A172 (cell line): ENCODE measurements around the gene PARG. TPM values are rescaled to one million over a fixed set of nuclear protein-coding genes. Genes with fewer than 3 reads are reported as not detected.
A peak's percentile ranks its signal among the peaks of the same experiment; 100 is the strongest.
"Not testable (repeated sequence)": the region's sequence is repeated elsewhere in the genome, so short reads cannot be mapped to it uniquely, and the experiment has no call there.

Source experiments
- DNase-seq: peaks from one replicate; pipeline ENCODE4 v3.0.0-alpha.2; 2015; ENCODE audit warnings: low spot score
- total RNA-seq: library from RNA; depleted of rRNA; stranded (reverse); fragments of >200 nt; shearing (Covaris generic); gene quantifications from 2 replicates; pipeline ENCODE4 v1.2.3, GENCODE V29; 2014; rRNA removed

Gene PARG
- 29.8 and 54.5 TPM in 2 replicates for total RNA-seq

DNA sequence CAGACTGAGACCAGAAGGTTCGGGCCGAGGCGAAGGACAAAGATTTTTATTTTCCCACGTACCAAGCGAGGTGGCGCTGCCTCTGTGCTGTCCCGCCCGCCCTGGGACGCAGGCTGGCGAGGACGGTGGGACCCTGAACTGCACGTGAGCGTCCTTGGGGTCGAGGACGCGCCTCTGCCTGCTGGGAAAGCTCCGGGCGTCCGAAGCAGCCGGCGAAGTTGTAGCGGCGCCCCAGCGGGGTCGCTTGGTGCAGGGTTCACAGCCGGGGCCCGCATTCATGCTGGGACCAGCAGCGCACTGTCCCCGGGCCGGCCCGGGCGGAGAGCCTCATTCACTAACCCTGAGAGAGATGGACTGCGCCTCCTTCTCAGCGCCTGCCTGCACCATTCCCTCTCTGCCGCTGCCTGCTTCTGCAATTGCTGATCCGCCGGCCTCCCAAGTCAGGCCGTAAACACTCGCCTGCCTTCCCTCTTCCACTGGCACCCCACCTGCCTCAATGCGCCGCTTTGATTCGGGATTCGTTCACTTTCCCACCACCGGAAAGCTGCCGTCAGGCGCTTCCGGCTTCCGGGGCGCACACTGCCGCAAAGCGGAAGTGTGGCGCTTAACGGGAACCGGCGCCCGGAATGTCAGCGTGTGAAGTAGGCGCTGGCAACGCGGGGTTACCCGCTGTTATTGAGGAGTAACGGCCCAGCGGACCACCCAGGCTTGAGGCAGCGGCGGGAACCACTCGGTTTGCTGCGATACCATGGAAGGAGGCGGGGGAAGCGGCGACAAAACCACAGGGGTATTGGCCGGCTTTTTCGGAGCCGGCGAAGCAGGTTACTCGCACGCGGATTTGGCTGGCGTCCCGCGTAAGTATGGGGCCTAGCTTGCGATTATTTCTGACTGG is at the start of gene PARG, which contains the start of gene TIMM23B:
Gene PARG (minus strand): TSS at position 581 of the 892 bp plus-strand sequence. CDS start 302 bp downstream, at position 279.
Gene TIMM23B (plus strand): TSS at position 607 of the 892 bp plus-strand sequence. CDS start 142 bp downstream, at position 749.
- DNase-seq = peak; percentile 53

DNA sequence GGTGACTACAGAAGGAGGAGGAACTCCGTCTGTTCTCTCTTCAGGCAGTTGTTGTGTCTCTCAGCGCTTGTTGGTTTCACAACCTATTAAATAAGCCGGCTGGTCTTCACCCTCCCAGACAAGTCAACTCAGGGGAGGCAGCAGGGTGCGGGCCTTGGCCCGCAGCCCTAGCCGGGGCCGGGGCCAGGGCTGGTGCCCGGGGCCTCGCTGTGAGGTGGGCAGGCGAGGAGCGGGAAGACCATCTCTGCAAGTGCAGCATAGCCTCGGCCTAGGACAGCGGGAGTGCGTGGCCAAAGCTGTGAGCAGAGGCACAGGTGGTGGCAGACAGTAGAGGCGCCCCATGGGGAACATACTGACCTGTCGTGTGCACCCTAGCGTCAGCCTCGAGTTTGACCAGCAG is 46.5 kb upstream of the PARG start, which contains the start of gene AGAP6:
Gene AGAP6 (plus strand): TSS at position 31 of the 400 bp plus-strand sequence. CDS start 310 bp downstream, at position 341.
- not testable (repeated sequence) for DNase-seq

DNA sequence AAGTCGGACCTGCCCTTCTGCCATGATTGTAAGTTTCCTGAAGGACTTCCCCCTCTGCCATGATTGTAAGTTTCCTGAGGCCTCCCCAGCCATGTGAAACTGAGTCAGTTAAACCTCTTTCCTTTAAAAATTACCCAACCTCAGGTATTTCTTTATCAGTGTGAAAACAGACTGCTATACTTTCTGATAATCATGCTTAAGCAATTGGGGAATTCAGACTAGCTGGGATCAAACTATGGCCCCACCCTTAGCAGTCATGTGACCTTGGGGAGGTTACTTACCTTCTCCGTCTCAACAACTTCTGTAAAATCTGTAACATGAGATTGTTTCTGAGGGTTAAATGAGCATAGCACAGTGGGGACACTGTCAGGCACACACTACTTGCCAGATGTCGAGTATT is 45.4 kb upstream of the PARG start:
- DNase-seq = not testable (repeated sequence)

DNA sequence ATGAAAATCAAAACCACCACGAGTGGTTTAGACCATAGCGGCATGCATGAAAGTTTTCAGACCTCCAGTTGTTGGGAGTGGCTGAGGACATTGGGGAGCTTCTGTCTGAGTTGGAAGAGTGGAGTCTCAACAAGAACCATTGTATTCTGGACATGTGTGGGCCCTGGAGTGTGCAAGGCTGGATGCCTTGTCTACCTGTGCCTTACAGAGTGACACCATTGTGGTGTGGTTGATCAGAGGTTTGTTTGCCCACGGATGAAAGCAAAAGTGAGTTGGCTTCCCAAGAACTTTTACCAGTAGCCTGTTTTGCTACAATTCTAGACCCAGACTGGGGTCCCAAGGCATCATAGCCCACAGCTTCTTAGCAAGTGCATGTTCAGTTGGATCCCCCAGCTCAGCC is 35.9 kb upstream of the PARG start:
- DNase-seq = not testable (repeated sequence)

DNA sequence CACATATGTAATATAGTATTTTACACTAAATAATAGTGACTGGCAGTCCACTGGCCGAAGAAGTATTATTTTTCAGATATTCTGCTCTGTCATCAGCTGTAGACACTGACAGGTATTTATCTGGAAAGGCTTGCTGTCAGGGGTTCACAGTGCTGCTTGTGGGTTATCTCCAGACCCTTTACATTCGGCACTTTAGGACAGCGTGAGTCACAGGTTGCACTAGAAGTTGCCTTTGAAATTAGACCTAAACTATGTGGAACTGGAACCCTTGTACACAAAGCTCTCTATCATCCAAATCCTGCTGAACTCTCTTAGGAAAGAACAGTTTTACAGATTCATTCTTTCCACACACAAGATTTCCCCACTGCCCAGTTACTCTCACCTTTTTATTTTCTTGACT is 30.3 kb upstream of the PARG start:
- DNase-seq = not testable (repeated sequence)

DNA sequence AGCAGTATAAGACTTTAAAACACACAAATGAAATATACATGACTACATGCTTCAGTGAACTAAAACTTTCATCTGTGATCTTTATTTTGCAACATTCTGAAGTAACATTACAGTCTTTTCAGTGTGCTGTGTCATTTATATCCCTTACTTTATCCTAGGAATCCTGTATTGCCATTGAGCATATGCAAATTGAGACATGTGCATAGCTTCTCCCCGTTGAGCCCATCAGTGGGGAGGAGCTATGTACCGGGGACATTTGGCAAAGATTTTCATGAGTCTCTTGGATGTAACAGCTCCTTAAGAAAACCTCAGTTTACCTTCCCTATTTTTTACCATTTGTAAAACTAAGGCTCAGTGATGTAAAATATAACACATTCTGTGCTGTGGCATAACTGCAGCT is 29.6 kb upstream of the PARG start:
- DNase-seq = not testable (repeated sequence)

DNA sequence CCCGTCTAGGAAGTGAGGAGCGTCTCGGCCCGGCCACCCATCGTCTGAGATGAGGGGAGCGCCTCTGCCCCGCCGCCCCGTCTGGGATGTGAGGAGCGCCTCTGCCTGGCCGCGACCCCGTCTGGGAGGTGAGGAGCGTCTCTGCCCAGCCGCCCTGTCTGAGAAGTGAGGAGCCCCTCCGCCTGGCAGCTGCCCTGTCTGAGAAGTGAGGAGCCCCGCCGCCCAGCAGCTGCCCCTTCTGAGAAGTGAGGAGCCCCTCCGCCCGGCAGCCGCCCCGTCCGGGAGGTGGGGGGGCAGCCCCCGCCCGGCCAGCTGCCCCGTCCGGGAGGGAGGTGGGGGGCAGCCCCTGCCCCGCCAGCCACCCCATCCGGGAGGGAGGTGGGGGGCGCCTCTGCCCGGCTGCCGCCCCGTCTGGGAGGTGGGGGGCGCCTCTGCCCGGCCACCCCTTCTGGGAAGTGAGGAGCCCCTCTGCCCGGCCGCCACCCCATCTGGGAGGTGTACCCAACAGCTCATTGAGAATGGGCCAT is 28.6 kb upstream of the PARG start:
- DNase-seq = not testable (repeated sequence)

DNA sequence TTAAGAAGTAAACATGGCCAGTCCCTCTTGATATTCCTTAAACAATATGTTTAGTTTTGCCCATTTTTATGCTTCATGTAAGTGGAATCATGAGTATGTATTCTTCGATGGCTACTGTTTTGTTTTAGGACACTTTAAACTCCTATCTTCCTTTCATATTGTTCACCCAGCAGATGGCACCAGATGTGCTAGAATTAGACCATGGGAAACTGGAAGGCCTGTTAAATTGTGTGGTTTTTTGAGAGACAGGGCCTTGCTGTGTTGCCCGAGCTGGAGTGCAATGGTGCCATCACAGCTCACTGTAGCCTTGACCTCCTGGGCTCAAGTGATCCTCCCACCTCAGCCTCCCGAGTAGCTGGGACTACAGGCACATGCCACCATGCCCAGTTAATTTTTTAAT is 11.3 kb upstream of the PARG start:
- not testable (repeated sequence) for DNase-seq

DNA sequence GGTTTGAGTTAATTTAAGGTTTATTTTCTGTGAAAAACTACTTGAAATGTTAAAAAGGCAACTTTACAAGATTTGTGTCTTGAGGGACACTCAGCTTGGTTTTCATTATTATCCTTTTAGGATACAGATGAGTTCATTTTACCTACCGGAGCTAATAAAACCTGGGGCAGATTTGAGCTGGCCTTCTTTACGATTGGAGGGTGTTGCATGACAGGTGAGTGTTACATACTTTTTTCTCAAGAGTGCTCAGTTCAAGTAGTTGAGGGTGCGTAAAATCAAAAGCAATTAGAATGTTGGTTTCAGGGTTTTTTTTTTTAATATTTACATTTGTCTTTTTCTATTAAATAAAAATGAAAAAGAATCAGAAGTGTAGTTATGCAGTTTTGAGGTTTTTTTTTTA is 10.2 kb upstream of the PARG start:
- not testable (repeated sequence) for DNase-seq

DNA sequence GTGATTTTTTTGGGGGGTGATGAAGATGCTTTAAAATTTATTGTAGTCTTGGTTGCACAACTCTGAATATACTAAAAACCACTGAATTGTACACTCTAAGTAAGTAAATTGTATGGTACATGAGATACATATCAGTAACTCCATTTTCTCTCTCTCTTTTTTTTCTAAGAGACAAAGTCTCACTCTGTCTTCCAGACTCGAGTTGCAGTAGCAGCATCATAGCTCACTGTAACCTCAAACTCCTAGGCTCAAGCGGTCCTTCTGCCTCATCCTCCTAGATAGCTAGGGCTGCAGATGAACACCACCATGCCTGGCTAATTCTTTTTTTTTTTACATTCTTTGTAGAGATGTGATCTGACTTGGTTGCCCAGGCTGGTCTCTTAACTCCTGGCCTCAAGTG is 6.9 kb upstream of the PARG start:
- not testable (repeated sequence) for DNase-seq

DNA sequence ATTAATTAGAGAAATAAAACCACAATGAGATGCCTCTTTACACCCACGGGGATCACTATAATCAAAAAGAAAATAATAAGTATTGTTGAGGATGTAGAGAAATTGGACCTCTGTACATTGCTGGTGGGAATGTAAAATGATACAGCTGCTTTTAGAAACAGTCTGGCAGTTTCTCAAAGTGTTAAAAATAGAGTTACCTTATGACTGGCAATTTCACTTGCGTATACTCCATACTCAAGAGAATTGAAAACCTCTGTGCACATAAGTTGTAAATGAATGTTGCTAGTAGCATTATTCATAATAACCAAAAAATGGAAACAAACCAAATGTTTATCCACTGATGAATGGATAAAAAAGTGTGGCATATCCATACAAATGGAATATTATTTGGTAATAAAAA is 6.3 kb upstream of the PARG start:
- DNase-seq = not testable (repeated sequence)

DNA sequence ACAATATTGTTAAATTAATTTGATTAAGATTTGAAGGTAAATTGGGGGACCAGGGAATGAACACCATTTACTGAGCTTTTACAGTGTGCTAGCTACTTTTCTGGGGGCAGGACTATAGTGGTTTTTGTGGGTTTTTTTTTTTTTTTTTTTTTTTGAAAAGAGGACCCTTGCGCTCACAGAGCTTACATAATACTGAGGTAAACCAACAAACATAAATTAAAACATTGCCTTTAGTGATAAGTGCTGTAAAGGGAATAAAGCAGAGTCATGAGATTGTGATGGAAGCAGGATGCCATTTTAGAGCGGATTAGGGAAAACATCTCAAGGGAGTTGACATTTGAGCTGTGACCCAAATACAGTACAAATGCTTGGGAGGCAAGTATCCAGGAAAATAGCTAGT is 1.8 kb upstream of the PARG start:
- DNase-seq = not testable (repeated sequence)

DNA sequence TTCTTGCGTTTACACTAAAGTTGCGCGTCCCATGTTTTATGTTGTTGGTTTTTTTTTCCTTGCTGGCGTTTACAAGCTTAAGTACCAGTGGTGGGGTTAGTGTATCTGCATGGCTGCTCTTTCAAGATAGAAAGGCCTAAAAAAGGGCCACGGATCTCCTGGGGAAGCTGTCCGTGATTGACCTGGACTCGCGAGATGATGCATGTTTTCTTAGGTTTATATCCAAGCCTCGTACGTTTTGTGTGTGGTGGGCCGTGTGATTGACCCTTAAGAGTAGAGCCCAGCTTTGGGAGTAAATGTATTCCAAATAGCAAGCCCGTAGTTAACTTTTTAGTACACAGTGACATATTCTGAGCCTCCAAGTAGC is 495 bp upstream of the PARG start:
- DNase-seq = not testable (repeated sequence)

DNA sequence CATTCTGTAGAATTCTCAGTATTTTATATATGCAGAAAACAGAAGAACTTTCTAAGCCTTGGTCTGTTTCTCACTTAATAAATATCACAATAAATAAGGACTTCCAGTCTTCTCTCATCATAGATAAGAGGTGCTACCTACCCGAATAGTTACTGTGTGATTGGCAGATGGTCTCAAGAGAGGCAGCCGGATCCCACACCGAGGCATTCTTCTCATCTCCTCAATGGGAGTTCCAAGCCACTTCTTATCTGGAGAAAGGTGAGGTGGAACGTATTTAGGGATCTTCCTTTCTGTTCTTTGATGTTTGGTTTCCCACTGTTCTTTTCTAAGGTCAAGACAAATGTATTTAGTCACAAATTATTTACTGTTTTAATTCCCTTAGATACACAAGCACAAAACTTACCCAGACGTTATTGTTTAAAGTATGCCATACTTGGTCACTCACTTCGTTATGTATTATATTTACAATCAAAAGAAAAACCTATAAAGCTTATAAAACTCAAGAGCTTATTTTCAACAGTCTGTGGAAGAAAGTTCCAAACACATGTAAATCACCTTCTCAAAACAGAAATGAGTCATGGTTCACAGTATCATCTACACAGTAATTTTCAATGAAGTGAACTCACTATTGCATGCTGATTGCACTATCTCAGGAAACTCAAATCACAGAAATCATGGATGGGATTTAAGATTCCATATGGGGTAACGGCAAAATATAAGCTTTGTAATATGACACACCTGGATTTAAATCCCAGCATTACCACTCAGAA is 9.7 kb downstream of the PARG start:
- DNase-seq = not testable (repeated sequence)

DNA sequence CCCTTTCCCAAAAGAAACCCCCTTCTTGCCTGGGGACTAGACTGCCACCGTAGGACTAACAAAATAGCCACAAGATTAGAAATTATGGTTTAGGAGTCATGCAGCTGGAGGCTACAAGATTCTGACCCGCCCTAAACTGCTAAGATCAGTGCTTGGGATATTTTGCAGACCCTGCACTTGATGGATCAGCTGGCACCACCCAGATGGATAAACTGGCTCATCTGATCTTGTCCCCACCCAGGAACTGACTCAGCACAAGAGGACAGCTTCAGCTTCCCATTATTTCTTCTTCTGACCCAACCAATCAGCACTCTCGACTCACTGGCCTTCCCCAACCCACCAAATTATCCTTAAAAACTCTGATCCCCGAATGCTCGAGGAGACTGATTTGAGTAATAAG is 10.6 kb downstream of the PARG start:
- DNase-seq = not testable (repeated sequence)

DNA sequence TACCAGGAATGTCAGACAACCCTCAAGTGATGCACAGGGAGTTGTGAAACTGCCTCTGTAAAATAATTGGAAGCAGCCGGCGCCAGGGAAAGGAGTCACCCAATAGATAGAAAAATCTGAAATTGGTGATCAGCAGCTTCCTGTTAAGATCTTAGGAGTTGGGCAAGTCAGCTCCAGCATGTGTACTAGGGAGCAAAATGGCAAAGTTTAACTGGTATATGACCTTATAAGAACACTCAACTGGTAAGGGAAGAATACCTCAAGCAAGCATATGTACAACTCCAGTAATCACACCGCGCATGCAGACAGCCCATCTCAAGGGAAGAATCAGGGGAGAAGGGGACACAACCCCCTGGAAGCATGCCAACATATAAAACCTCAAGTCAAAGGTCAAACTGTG is 18.3 kb downstream of the PARG start:
- DNase-seq = not testable (repeated sequence)

DNA sequence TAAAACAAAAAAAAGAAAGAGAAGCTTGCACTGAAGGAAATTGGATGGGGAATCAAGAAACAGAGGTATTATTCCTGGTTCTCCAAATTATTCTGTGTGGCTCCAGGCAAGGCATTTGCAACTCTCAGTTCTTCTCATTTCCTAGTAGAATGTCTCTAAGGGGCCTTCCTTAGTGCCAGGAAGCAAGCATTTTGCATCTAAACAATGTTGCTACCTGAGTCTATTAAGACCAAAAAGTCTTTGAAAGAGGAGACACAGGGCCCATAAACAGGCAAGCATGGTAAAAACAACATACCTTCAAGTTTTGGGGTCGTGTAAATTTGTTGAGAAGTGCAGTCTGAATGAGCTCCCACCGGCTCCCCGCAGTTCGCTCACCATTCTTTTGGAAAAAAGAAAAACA is 19.8 kb downstream of the PARG start:
- not testable (repeated sequence) for DNase-seq

DNA sequence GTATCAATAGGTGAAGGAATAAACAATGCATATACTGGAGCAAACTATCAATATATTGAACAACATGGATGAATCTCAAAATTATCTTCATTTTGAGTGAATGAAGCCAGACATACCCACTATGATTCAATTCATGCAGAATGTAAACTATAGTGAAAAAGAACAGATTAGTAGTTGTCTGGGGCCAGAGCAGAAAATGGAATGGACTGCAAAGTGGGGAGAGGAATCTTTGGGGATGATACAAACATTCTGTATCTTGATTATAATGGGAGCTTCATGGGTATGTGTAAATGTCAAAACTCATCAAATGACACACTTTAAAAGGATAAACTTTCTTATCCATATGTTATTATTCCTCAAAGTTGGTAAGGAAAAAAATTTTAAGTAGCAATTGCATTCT is 23.9 kb downstream of the PARG start:
- not testable (repeated sequence) for DNase-seq

DNA sequence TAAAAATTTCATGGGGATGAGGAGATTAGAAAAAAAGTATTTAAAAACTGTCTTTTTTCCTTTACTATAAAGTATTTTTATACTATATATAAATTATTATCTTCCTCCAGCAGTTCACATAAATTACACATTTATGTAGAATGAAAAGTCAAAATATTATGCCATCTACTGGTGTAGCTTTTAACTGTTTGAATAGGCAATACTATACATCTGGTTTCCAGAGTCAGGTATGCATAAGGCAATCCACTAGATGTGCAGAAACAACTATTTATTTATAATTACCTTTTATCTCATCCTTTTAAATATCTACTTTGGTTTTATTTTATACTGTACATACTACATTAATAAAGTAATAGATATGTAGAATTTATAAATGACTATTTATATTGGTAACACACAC is 25.4 kb downstream of the PARG start:
- DNase-seq = not testable (repeated sequence)

DNA sequence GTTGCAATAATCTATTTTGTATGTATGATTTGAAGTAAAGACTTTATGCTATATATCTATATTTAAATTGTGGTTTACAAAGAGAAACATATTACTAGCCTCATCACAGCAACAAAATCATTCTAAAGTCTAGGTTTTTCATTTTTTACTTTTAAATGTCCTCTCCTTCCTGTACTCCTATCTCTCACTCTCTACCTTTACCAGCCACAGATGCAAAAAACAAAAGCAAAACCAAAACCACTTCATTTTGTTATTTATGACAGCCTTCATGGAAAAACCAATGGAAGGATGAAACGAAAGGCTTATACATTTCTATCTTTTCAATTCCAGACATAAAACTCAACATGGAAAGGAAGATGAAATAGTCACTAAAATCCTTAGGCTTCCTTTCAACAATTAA is 31.5 kb downstream of the PARG start:
- not testable (repeated sequence) for DNase-seq

DNA sequence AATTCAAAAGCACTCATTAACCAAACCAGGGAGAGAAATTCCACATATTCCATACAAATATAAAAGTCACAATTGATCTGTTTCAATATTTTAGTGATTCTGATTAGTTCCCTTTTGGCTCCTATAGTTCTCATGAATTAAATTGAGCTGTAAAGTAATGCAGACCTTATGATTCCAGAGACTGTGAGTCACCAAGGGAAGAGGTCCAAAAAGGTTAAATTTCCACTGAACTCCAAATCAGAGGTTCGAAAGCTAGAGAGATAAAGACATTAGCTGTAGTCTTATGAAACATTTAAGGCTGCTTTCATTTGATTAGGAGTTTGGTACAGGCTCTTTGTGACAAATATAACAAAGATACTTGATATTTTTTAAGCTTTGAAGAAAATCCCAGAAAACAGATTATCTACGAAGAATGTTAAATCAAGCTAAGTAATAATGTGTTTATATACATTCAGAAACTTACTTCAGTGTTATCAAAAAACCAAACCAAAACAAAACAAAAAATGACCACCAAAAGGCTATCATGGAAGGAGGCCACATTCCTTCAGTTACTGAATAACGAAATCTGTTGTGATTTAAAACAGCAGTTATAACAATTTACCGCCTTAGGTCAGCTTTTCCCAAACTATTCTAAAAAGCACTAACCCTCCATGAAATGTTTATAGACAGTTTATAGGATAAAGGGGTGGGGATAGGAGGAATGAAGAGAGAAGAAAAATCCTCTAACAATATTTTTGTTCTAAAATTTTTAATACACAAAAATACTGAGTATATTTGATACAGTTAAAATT is 33.3 kb downstream of the PARG start:
- DNase-seq = not testable (repeated sequence)
